ENCODE results near the gene BMP6.

GRCh38 chr6:7806711-7807110 is 80.8 kb downstream of the BMP6 start:
- TF ChIP-seq GATA3 (IDR thresholded peaks at IDR 0.05; ENCODE audit: low read depth, low read length) (no peak), GATA2 (IDR thresholded peaks at IDR 0.05; ENCODE audit: low read depth, low read length) (no peak)

All from SH-SY5Y (cell line).